Left ventricle myocardium inferior (tissue), 1 donor: ENCODE measurements around the gene LRMDA. TPM values are rescaled to one million over a fixed set of nuclear protein-coding genes. Genes with fewer than 3 reads are reported as not detected.

Experiments
- DNase-seq: peaks from one replicate; pipeline ENCODE4 v3.0.0-alpha.2; 2020
- H3K27ac ChIP-seq: fragments of 200-600 bp; replicated peaks from 2 replicates; pipeline ENCODE4 v1.8.0; 2021
- H3K27me3 ChIP-seq: fragments of 200-600 bp; 2 replicates; pipeline ENCODE4 v1.8.0; 2021; ENCODE audit warnings: low read depth
- H3K36me3 ChIP-seq: fragments of 200-600 bp; 2 replicates; pipeline ENCODE4 v1.8.0; 2021
- H3K4me1 ChIP-seq: fragments of 200-600 bp; 2 replicates; pipeline ENCODE4 v1.8.0; 2021
- H3K4me3 ChIP-seq: fragments of 200-600 bp; 2 replicates; pipeline ENCODE4 v1.8.0; 2021; ENCODE audit warnings: mild to moderate bottlenecking, moderate library complexity
- H3K9me3 ChIP-seq: fragments of 200-600 bp; replicated peaks from 2 replicates; pipeline ENCODE4 v1.8.0; 2021
- CTCF ChIP-seq: fragments of 200-600 bp; IDR thresholded peaks from 2 replicates; pipeline ENCODE4 v1.8.0; 2021; ENCODE audit warnings: antibody characterized with exemption, mild to moderate bottlenecking, borderline replicate concordance
- intact Hi-C: fragments of 100-400 bp; cut with micrococcal nuclease; formaldehyde crosslinking; loops from one replicate; pipeline ENCODE4 v1.11.0; 2022
- total RNA-seq: library from RNA; stranded (reverse); fragmentation: NEBNext Ultra II Directional; extraction: Animal tissue kit (Norgen Biotek cat#: 25700); gene quantifications from one replicate; pipeline ENCODE4 v1.2.1, GENCODE V29; 2021
- donor health status: DM: no; HTN: yes; CAD: no; lungs with severe emphysema.

LRMDA gene
- total RNA-seq, 1 donor from 2014 or later = 18.7 TPM

- Histone ChIP-seq H3K36me3 (no peaks in the 10 kb centered on the region), H3K4me1 (peaks cover 9% of the 10 kb centered on the region), H3K27me3 (no peaks in the 10 kb centered on the region), H3K9me3 (no peaks in the 10 kb centered on the region), H3K27ac (no peak overlapping the region), H3K4me3 (no peak overlapping the region)
- no peak for TF ChIP-seq CTCF
- DNase-seq = no peak
- intact Hi-C loops = no loop called here
Observed at GRCh38 chr10:75818552-75818951, 387.1 kb downstream of the LRMDA start.

- no peaks in the 10 kb centered on the region for H3K27me3 ChIP-seq
- no peak overlapping the region for H3K27ac ChIP-seq
- no peaks in the 10 kb centered on the region for H3K36me3 ChIP-seq
- TF ChIP-seq CTCF = no peak
- H3K4me1 ChIP-seq = no peaks in the 10 kb centered on the region
- DNase-seq = no peak
- intact Hi-C loops = no loop called here
- H3K9me3 ChIP-seq = no peaks in the 10 kb centered on the region
- no peak overlapping the region for H3K4me3 ChIP-seq
Observed at GRCh38 chr10:75825235-75825634, 393.8 kb downstream of the LRMDA start.

GRCh38 chr10:75825661-75826060 is 394.2 kb downstream of the LRMDA start:
- Histone ChIP-seq H3K9me3 (no peaks in the 10 kb centered on the region), H3K27ac (no peak overlapping the region), H3K36me3 (no peaks in the 10 kb centered on the region), H3K4me1 (no peaks in the 10 kb centered on the region), H3K4me3 (no peak overlapping the region), H3K27me3 (no peaks in the 10 kb centered on the region)
- intact Hi-C loops = no loop called here
- DNase-seq = no peak
- no peak for TF ChIP-seq CTCF

GRCh38 chr10:75826846-75827245 is 395.4 kb downstream of the LRMDA start:
- Histone ChIP-seq H3K27ac (no peak overlapping the region), H3K9me3 (no peaks in the 10 kb centered on the region), H3K27me3 (no peaks in the 10 kb centered on the region), H3K4me3 (no peak overlapping the region), H3K4me1 (no peaks in the 10 kb centered on the region), H3K36me3 (no peaks in the 10 kb centered on the region)
- intact Hi-C loops = no loop called here
- no peak for DNase-seq
- TF ChIP-seq CTCF = no peak

- Histone ChIP-seq H3K36me3 (no peaks in the 10 kb centered on the region), H3K27me3 (no peaks in the 10 kb centered on the region), H3K27ac (no peak overlapping the region), H3K4me1 (no peaks in the 10 kb centered on the region), H3K4me3 (no peak overlapping the region), H3K9me3 (no peaks in the 10 kb centered on the region)
- intact Hi-C loops = no loop called here
- TF ChIP-seq CTCF = no peak
- no peak for DNase-seq
Observed at GRCh38 chr10:75827587-75828021, 396.2 kb downstream of the LRMDA start.

GRCh38 chr10:75828413-75828812 is 397.0 kb downstream of the LRMDA start:
- no peaks in the 10 kb centered on the region for H3K9me3 ChIP-seq
- H3K27ac ChIP-seq = no peak overlapping the region
- no peaks in the 10 kb centered on the region for H3K36me3 ChIP-seq
- DNase-seq = no peak
- intact Hi-C loops = no loop called here
- H3K27me3 ChIP-seq = no peaks in the 10 kb centered on the region
- H3K4me3 ChIP-seq = no peak overlapping the region
- H3K4me1 ChIP-seq = no peaks in the 10 kb centered on the region
- TF ChIP-seq CTCF = no peak
